ENCODE measurements around the gene EIF1AX. TPM values are rescaled to one million over a fixed set of nuclear protein-coding genes. Genes with fewer than 3 reads are reported as not detected.
"Not testable (repeated sequence)": the region's sequence is repeated elsewhere in the genome, so short reads cannot be mapped to it uniquely, and the experiment has no call there.

The EIF1AX gene
- total and polyA plus RNA-seq, 9 donors, result 52.8 to 151 (median 111) TPM

- Histone ChIP-seq H3K4me1 (ENCODE audit: insufficient read depth) (no peaks in the 10 kb centered on the region), H3K27me3 (no peaks in the 10 kb centered on the region), H3K4me3 (no peak overlapping the region), H3K36me3 (no peaks in the 10 kb centered on the region), H3K9me3 (no peaks in the 10 kb centered on the region), H3K27ac (no peak overlapping the region)
- WGBS, 3 donors, result 83 to 91% (median 88%) methylated on average over 2 of the region's 2 CpGs
- DNase-seq, result no peak
- intact Hi-C loops (cut with DNase I), result no loop called here
- TF ChIP-seq CTCF (IDR thresholded peaks at IDR 0.05) (no peak), POLR2A (IDR thresholded peaks at IDR 0.05) (no peak), EP300 (IDR thresholded peaks at IDR 0.05) (no peak)
Observed at GRCh38 chrX:20173856-20174255, 32.2 kb upstream of the EIF1AX start.

- intact Hi-C loops (cut with DNase I), result no loop called here
- H3K36me3 ChIP-seq, result no peaks in the 10 kb centered on the region
- 76 to 81% (median 81%) methylated on average over 2 of the region's 2 CpGs for WGBS, 3 donors
- no peaks in the 10 kb centered on the region for H3K9me3 ChIP-seq
- no peak overlapping the region for H3K4me3 ChIP-seq
- H3K27me3 ChIP-seq, result no peaks in the 10 kb centered on the region
- H3K27ac ChIP-seq, result no peak overlapping the region
- H3K4me1 ChIP-seq (ENCODE audit: insufficient read depth), result no peaks in the 10 kb centered on the region
- no peak for TF ChIP-seq POLR2A (IDR thresholded peaks at IDR 0.05)
- no peak for DNase-seq
Observed at GRCh38 chrX:20173313-20173712, 31.7 kb upstream of the EIF1AX start.

GRCh38 chrX:20171887-20172286 is 30.2 kb upstream of the EIF1AX start:
- Histone ChIP-seq H3K4me3 (no peak overlapping the region), H3K9me3 (no peaks in the 10 kb centered on the region), H3K27me3 (no peaks in the 10 kb centered on the region), H3K36me3 (no peaks in the 10 kb centered on the region), H3K4me1 (ENCODE audit: insufficient read depth) (no peaks in the 10 kb centered on the region), H3K27ac (no peak overlapping the region)
- TF ChIP-seq CTCF (IDR thresholded peaks at IDR 0.05) (no peak), POLR2A (IDR thresholded peaks at IDR 0.05) (no peak), EP300 (IDR thresholded peaks at IDR 0.05) (no peak)
- DNase-seq, result no peak
- 78 to 87% (median 85%) methylated on average over 3 of the region's 3 CpGs for WGBS, 3 donors
- intact Hi-C loops (cut with DNase I), result no loop called here

- H3K27me3 ChIP-seq; H3K27ac ChIP-seq; H3K4me1 ChIP-seq (ENCODE audit: insufficient read depth); H3K9me3 ChIP-seq; DNase-seq; H3K4me3 ChIP-seq; H3K36me3 ChIP-seq; intact Hi-C loops (cut with DNase I): not testable (repeated sequence)
Observed at GRCh38 chrX:20162516-20162915, 20.9 kb upstream of the EIF1AX start.

GRCh38 chrX:20159797-20160385 is 18.3 kb upstream of the EIF1AX start:
- no peaks in the 10 kb centered on the region for H3K9me3 ChIP-seq
- TF ChIP-seq CTCF (IDR thresholded peaks at IDR 0.05), result no peak
- no peak for TF ChIP-seq EP300 (IDR thresholded peaks at IDR 0.05)
- no peak for TF ChIP-seq POLR2A (IDR thresholded peaks at IDR 0.05)

More at GRCh38 chrX:20159797-20160385, 18.3 kb upstream of the EIF1AX start:
- intact Hi-C loops (cut with DNase I), result no loop called here
- no peak for DNase-seq
- H3K27me3 ChIP-seq, result no peaks in the 10 kb centered on the region
- no peak overlapping the region for H3K4me3 ChIP-seq
- H3K27ac ChIP-seq, result no peak overlapping the region
- H3K36me3 ChIP-seq, result no peaks in the 10 kb centered on the region
- no peaks in the 10 kb centered on the region for H3K4me1 ChIP-seq (ENCODE audit: insufficient read depth)
- WGBS, 3 donors, result 68 to 78% (median 74%) methylated on average over 4 of the region's 4 CpGs
